Heart right ventricle (tissue), 16 donors: ENCODE measurements around the gene DGCR6L. TPM values are rescaled to one million over a fixed set of nuclear protein-coding genes. Genes with fewer than 3 reads are reported as not detected.

Source experiments
- ATAC-seq, 8 donors: fragments of 200-7000 bp; cut with Tn5 transposase; one replicate each; pipeline ENCODE4 v1.9.1; 2020; ENCODE audit warnings: mild to moderate bottlenecking in 8 of 8, moderate library complexity in 8 of 8, moderate number of reproducible peaks in 1 of 8
- DNase-seq, 2 donors: peaks; one replicate each; pipeline ENCODE4 v3.0.0-alpha.2; 2020
- H3K27ac ChIP-seq, 10 donors: fragments of 200-600 bp; sonication (generic) in 2 of 10; one replicate each; pipeline versions ENCODE4 v1.5.0 to v1.8.0; 2020 to 2022; ENCODE audit warnings: mild to moderate bottlenecking in 3 of 10
- H3K27me3 ChIP-seq, 7 donors: fragments of 200-600 bp; one replicate each; pipeline ENCODE4 v1.8.0; 2021 to 2022; ENCODE audit warnings: mild to moderate bottlenecking in 2 of 7
- H3K36me3 ChIP-seq, 9 donors: fragments of 200-600 bp; sonication (generic) in 1 of 9; one replicate each; pipeline versions ENCODE4 v1.5.0 to v1.8.0; 2020 to 2022; ENCODE audit warnings: mild to moderate bottlenecking in 2 of 9
- H3K4me1 ChIP-seq, 9 donors: fragments of 200-600 bp; sonication (generic) in 1 of 9; one replicate each; pipeline versions ENCODE4 v1.5.0 to v1.8.0; 2020 to 2022; ENCODE audit warnings: mild to moderate bottlenecking in 4 of 9
- H3K4me3 ChIP-seq, 10 donors: fragments of 200-600 bp; sonication (generic) in 2 of 10; one replicate each; pipeline versions ENCODE4 v1.5.0 to v1.8.0; 2020 to 2022; ENCODE audit warnings: mild to moderate bottlenecking in 7 of 10, moderate library complexity in 2 of 10
- H3K9me3 ChIP-seq, 11 donors: fragments of 200-600 bp in 10 of 11; sonication (generic) in 2 of 11; one replicate each; pipeline versions ENCODE4 v1.5.0 to v1.8.0; 2013 to 2022; ENCODE audit warnings: mild to moderate bottlenecking in 2 of 11, control low read depth in 1 of 11, moderate library complexity in 1 of 11
- CTCF ChIP-seq, 9 donors: fragments of 200-600 bp; sonication (generic) in 2 of 9; IDR thresholded peaks; one replicate each; pipeline versions ENCODE4 v1.5.0 to v1.8.0; 2021 to 2022; ENCODE audit warnings: antibody characterized with exemption in 9 of 9, mild to moderate bottlenecking in 5 of 9, moderate library complexity in 1 of 9
- WGBS, 2 donors: extraction: QIAGEN DNeasy Blood & Tissue Kit; methylation state at CpG; one replicate each; pipeline ENCODE4 v1.1.7; 2013; ENCODE audit warnings: inconsistent platforms in 1 of 2; 5-methylcytosine and 5-hydroxymethylcytosine counted together
- intact Hi-C, 10 donors: fragments of 100-400 bp; cut with DNase I; formaldehyde crosslinking; loops; one replicate each; pipeline versions ENCODE4 v1.11.1 to v1.14.2; 2022
- polyA plus RNA-seq, 2 donors: library from polyadenylated mRNA; stranded (reverse); fragments of 200-250 nt; gene quantifications; one replicate each; pipeline ENCODE4 v1.2.3, GENCODE V29; 2013
- total RNA-seq, 10 donors: library from RNA; stranded (reverse); fragmentation: NEBNext Ultra II Directional in 3 of 10; extraction: Animal tissue kit (Norgen Biotek cat#: 25700) in 3 of 10; gene quantifications; one replicate each; pipeline versions ENCODE4 v1.2.1 to v1.2.4, GENCODE V29; 2021 to 2023
- donor health status: Arrhythmogenic right ventricular cardiomyopathy.
- donor health status: ischemic (EF 13 %, LVEDD 7.1; RV severe dilation, severe dysfunction).
- donor health status: healthy with polysubstance abuse.
- donor health status: DM: no; HTN: yes; CAD: no.
- donor health status: DM: no; HTN: no; CAD: no.
- donor health status: ischemic (EF 25% LVEDD 6.9; RV normal size, moderate dysfunction).
- donor health status: ischemic (EF 25% LVEDD 5.7; RV mildly dilated, moderate dysfunction).
- donor health status: healthy.
- donor health status: DM: yes; HTN: yes; CAD: no.
- donor health status: Ischemic cardiomyopathy.
- donor health status: ischemic (EF 35%, LVEDD 5.7; RV mildly dilated, moderate dysfunction).
- donor health status: nonischemic (EF 11% LVEDD 7.7; RV severe dilation, severe dysfunction).
- donor health status: DM: yes; HTN: yes; CAD: no.
- donor health status: PGD.
- donor health status: ischemic (EF 29% LVEDD 5.4; RV normal size, mild dysfunction).
- donor health status: nonischemic (EF 23%, LVEDD 6.1; RV moderate dilation, normal function).

DGCR6L gene
- total and polyA plus RNA-seq, 12 donors: 37.9 to 90.3 (median 41.7) TPM

GRCh38 chr22:20292108-20292507 is 27.8 kb downstream of the DGCR6L start:
- Histone ChIP-seq H3K9me3 (no peaks in the 10 kb centered on the region), H3K4me3 (no peak overlapping the region), H3K4me1 (no peaks in the 10 kb centered on the region), H3K27me3 (peaks cover 0 to 25% (median 0%) of the 10 kb centered on the region in 7 donors), H3K36me3 (no peaks in the 10 kb centered on the region), H3K27ac (no peak overlapping the region)
- intact Hi-C loops: no loop called here
- TF ChIP-seq CTCF (IDR thresholded peaks at IDR 0.05): no peak
- ATAC-seq (no peak), DNase-seq (no peak)
- WGBS, 2 donors: 72 to 77% methylated on average over 5 of the region's 5 CpGs

GRCh38 chr22:20291604-20292063 is 28.2 kb downstream of the DGCR6L start:
- TF ChIP-seq CTCF (IDR thresholded peaks at IDR 0.05): no peak
- intact Hi-C loops: no loop called here
- no peaks in the 10 kb centered on the region for H3K36me3 ChIP-seq

GRCh38 chr22:20291249-20291586 is 28.6 kb downstream of the DGCR6L start:
- WGBS, 2 donors: 53 to 63% methylated on average over 5 of the region's 5 CpGs
- Histone ChIP-seq H3K4me1 (no peaks in the 10 kb centered on the region), H3K9me3 (no peaks in the 10 kb centered on the region), H3K36me3 (no peaks in the 10 kb centered on the region), H3K4me3 (no peak overlapping the region), H3K27me3 (peaks cover 0 to 25% (median 4%) of the 10 kb centered on the region in 7 donors), H3K27ac (no peak overlapping the region)
- intact Hi-C loops: no loop called here
- ATAC-seq (no peak), DNase-seq (no peak)
- no peak for TF ChIP-seq CTCF (IDR thresholded peaks at IDR 0.05)

More at GRCh38 chr22:20291604-20292063, 28.2 kb downstream of the DGCR6L start:
- Histone ChIP-seq H3K9me3 (no peaks in the 10 kb centered on the region), H3K27me3 (peaks cover 0 to 25% (median 4%) of the 10 kb centered on the region in 7 donors), H3K27ac (no peak overlapping the region), H3K4me1 (no peaks in the 10 kb centered on the region), H3K4me3 (no peak overlapping the region)
- no peak for DNase-seq
- WGBS, 2 donors: 61 to 66% methylated on average over 11 of the region's 11 CpGs
- ATAC-seq: no peak

GRCh38 chr22:20290578-20291248 is 29.1 kb downstream of the DGCR6L start:
- Histone ChIP-seq H3K9me3 (no peaks in the 10 kb centered on the region), H3K4me1 (no peaks in the 10 kb centered on the region), H3K4me3 (no peak overlapping the region), H3K27me3 (peaks cover 0 to 25% (median 4%) of the 10 kb centered on the region in 7 donors), H3K27ac (no peak overlapping the region), H3K36me3 (no peaks in the 10 kb centered on the region)
- WGBS, 2 donors: 77 to 79% methylated on average over 13 of the region's 13 CpGs
- intact Hi-C loops: no loop called here
- DNase-seq (no peak), ATAC-seq (peak in 1 of 8 donors; percentile 24)
- TF ChIP-seq CTCF (IDR thresholded peaks at IDR 0.05): no peak
